Astrocyte of the spinal cord (primary cell): ENCODE data around the gene AMPD3.

Source experiments
- DNase-seq: peaks from one replicate; pipeline ENCODE4 v3.0.0; 2011; ENCODE audit warnings: low read depth, low spot score
- H3K4me3 ChIP-seq: 2 replicates; pipeline ENCODE4 v1.5.1; 2011; ENCODE audit warnings: low read depth, mild to moderate bottlenecking, low read length, moderate library complexity
- CTCF ChIP-seq: IDR thresholded peaks from 2 replicates; pipeline ENCODE4 v1.5.1; 2012; ENCODE audit warnings: low read depth, mild to moderate bottlenecking, low read length, inconsistent platforms
- in situ Hi-C: cut with HindIII; loops from 2 replicates; pipeline ENCODE4 v1.10.0; 2017; ENCODE audit warnings: low sequenced_read_pairs

The AMPD3 gene

DNA sequence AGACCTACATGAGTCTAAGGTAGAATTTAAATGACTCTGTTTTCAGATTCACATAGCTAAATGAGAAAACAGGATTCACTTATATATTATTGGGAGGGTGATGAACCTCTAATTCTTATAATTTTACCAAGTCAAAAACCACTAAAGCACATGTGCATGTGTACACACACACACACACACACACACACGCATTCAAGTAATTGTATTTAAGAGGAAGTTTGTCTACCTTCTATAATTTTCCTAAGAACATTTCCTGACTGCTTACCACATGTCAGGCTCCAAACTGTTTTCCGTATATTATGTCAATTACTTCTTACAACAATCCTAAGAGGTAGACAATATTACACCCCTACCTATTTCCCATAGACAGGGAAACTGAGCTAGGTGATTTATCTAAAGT is 79.3 kb downstream of the AMPD3 start:
- no peak overlapping the region for H3K4me3 ChIP-seq
- TF ChIP-seq CTCF, result no peak
- no peak for DNase-seq
- in situ Hi-C loops, result no loop called here

DNA sequence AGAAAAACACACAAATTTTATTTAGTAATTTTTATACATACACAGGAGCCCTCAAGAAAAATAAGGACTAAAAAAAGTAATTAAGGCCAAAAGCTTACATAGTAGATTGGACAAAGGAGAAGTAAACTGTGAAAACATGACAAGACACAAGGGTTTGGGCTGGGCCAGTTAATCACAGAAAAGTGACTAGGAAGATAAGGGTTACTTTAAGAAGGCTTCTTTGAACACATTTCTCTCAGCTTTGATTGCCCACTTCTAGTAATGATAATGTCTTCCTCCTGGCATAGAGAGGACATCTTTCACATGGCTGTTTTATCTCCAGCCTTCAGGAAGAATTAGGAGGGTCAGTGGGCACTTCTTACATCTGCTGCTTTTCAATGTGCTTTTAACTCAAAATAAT is 82.5 kb downstream of the AMPD3 start:
- in situ Hi-C loops, result no loop called here

GRCh38 chr11:10538924-10539323 is 83.9 kb downstream of the AMPD3 start:
- in situ Hi-C loops, result no loop called here

More for the DNA sequence above, 82.5 kb downstream of the AMPD3 start:
- DNase-seq, result no peak
- TF ChIP-seq CTCF, result no peak
- H3K4me3 ChIP-seq, result no peak overlapping the region

GRCh38 chr11:10539339-10539738 is 84.3 kb downstream of the AMPD3 start:
- no peak for TF ChIP-seq CTCF
- no peak overlapping the region for H3K4me3 ChIP-seq
- DNase-seq, result no peak
- in situ Hi-C loops, result no loop called here

More at GRCh38 chr11:10538924-10539323, 83.9 kb downstream of the AMPD3 start:
- H3K4me3 ChIP-seq, result no peak overlapping the region
- TF ChIP-seq CTCF, result no peak
- DNase-seq, result no peak

- DNase-seq, result peak; percentile 35
- TF ChIP-seq CTCF, result no peak
- peak overlapping the region; percentile 76 for H3K4me3 ChIP-seq
- in situ Hi-C loops, result no loop called here
These were observed 85.5 kb downstream of the AMPD3 start for GRCh38 chr11:10540546-10540914.

DNA sequence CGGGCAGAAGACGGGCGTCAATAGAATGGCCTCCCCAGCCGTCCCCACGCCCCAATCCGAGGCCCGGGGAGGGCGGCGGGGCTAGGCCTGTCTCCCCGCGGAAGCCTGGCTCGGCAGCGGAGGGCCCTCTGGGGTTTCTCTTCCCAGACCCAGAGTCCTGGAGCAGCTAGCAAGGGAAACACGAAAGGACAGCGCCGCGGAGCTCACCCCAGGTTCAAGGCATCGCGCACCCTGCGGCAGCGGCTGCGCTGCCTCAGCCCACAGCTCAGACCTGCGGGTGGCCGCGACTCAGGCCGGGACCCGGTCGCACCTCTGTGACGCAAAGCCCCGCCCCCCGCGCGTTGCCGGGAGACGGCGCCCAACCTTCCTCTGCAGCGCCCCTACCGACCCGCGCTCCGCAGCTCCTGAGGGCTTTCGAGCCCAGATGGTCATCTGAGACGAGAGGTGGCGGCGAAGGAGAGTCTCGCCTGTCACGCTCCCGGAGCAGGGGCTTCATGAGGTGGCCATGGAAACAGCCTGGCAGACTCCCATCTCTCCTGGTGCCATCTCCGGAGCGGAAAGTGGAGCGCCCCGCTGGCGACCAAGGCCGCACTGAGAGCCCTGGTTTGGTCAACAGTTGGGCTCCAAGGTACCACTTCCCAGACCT is 86.0 kb downstream of the AMPD3 start, which contains the start of gene RNF141:
Gene RNF141, minus strand, starts transcription at position 273 of the 646 bp plus-strand sequence. CDS start 7,029 bp downstream, outside the sequence.
- in situ Hi-C loops, result no loop called here
- peak; percentile 85 for TF ChIP-seq CTCF
- H3K4me3 ChIP-seq, result peak within 1 kb of the TSS; percentile 76
- DNase-seq, result peak; percentile 93

DNA sequence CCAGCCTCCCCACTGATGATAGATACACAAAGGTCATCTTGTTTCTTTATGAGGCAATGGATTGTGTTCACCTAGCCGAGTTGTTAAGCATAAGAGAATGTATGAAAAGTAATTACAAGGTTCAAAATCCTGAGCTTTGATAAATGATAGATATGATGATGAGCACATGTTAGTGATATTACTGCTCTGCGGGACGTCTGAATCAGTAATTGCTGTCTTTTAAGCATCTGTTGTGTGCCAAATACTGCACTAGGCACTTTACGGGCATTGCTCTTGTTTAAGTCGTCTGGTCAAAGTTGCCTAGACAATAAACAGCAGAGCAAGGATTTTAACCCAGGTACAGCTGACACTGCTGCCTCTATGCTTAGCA is 86.5 kb downstream of the AMPD3 start:
- in situ Hi-C loops, result no loop called here
- no peak for TF ChIP-seq CTCF
- DNase-seq, result no peak
- H3K4me3 ChIP-seq, result peak overlapping the region; percentile 40
